Parathyroid adenoma (tissue), 2 donors: ENCODE data around the gene RTN4.

Source experiments
- H2AFZ ChIP-seq: fragments of 300-600 bp; sonication (generic); one replicate; pipeline ENCODE4 v1.7.0; 2017; ENCODE audit warnings: antibody characterized with exemption, mild to moderate bottlenecking
- H3K27ac ChIP-seq: fragments of 300-600 bp; sonication (generic); one replicate; pipeline ENCODE4 v1.7.0; 2017
- H3K27me3 ChIP-seq: fragments of 300-600 bp; sonication (generic); one replicate; pipeline ENCODE4 v1.7.0; 2017; ENCODE audit warnings: low read length; ENCODE audit not compliant: control insufficient read depth, insufficient read depth
- H3K36me3 ChIP-seq: fragments of 300-600 bp; sonication (generic); one replicate; pipeline ENCODE4 v1.7.0; 2017; ENCODE audit warnings: low read length; ENCODE audit not compliant: control insufficient read depth, insufficient read depth
- H3K4me1 ChIP-seq: fragments of 300-600 bp; sonication (generic); one replicate; pipeline ENCODE4 v1.7.0; 2017; ENCODE audit warnings: control low read depth
- H3K4me2 ChIP-seq: fragments of 300-600 bp; sonication (generic); one replicate; pipeline ENCODE4 v1.7.0; 2017; ENCODE audit warnings: low read length
- H3K4me3 ChIP-seq: fragments of 300-600 bp; sonication (generic); one replicate; pipeline ENCODE4 v1.7.0; 2017; ENCODE audit warnings: low read depth, low read length
- H3K79me2 ChIP-seq: fragments of 300-600 bp; sonication (generic); one replicate; pipeline ENCODE4 v1.7.0; 2017; ENCODE audit warnings: control low read depth
- H3K9ac ChIP-seq: fragments of 300-600 bp; sonication (generic); one replicate; pipeline ENCODE4 v1.7.0; 2017; ENCODE audit warnings: mild to moderate bottlenecking
- H3K9me3 ChIP-seq: fragments of 300-600 bp; sonication (generic); one replicate; pipeline ENCODE4 v1.7.0; 2017; ENCODE audit warnings: low read length; ENCODE audit not compliant: control insufficient read depth
- TF ChIP-seq, protein P1 (sequence below): fragments of 300-600 bp; sonication (generic); IDR thresholded peaks from one replicate; pipeline ENCODE4 v1.7.0; 2017; ENCODE audit warnings: antibody characterized with exemption, mild to moderate bottlenecking
- donor health status: primary hyperparathyroidism.

The RTN4 gene

DNA sequence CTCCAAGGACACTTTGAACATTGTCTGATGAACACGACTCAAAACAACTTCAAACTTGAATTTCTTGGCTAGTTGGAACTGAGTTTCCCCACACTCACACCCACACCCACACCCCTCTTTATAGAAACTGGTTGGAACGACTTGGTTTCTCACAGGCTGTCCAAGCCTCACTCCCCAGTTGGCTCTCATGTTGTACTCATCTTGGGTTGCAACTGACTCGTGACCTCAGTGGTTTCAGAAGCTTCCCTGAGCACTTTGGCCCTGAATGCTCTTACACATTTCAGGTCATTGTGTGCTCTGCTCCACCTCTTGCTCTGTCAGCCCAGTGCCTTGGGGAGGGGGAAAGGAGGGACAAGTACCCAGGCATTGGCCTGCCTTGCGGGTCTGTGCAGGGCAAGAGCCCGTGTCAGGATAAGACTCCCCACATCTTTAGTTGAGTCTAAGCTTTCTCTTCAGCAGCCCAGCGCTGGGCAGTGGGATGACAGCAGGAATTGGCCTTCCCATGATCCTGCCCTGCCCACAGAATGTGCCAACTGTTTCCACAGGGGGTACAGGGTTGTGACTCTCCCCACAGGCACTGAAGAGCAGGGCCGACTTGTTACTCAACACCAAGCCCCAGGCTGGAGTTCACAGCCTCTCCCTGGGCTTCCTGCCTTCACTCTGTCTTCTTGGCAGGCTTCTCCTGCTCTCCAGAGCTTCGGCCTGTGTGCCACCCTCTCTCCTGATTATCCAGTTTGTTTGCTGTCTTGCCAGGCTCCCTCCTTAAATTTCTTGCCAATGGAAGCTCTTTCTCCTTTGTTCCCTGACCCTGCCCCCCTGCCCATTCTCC, 104.6 kb downstream of the RTN4 start:
- Histone ChIP-seq H3K27me3 (no peaks in the 10 kb centered on the region), H2AFZ (no peak overlapping the region), H3K4me1 (no peaks in the 10 kb centered on the region), H3K27ac (no peak overlapping the region), H3K9ac (no peak overlapping the region), H3K79me2 (no peaks in the 10 kb centered on the region), H3K36me3 (no peaks in the 10 kb centered on the region), H3K9me3 (no peaks in the 10 kb centered on the region), H3K4me3 (no peak overlapping the region), H3K4me2 (no peak overlapping the region)
- TF ChIP-seq, protein P1, sequence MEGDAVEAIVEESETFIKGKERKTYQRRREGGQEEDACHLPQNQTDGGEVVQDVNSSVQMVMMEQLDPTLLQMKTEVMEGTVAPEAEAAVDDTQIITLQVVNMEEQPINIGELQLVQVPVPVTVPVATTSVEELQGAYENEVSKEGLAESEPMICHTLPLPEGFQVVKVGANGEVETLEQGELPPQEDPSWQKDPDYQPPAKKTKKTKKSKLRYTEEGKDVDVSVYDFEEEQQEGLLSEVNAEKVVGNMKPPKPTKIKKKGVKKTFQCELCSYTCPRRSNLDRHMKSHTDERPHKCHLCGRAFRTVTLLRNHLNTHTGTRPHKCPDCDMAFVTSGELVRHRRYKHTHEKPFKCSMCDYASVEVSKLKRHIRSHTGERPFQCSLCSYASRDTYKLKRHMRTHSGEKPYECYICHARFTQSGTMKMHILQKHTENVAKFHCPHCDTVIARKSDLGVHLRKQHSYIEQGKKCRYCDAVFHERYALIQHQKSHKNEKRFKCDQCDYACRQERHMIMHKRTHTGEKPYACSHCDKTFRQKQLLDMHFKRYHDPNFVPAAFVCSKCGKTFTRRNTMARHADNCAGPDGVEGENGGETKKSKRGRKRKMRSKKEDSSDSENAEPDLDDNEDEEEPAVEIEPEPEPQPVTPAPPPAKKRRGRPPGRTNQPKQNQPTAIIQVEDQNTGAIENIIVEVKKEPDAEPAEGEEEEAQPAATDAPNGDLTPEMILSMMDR = no peak

- Histone ChIP-seq H3K9ac (no peak overlapping the region), H3K27me3 (no peaks in the 10 kb centered on the region), H3K36me3 (no peaks in the 10 kb centered on the region), H3K9me3 (no peaks in the 10 kb centered on the region), H3K4me2 (no peak overlapping the region), H3K27ac (no peak overlapping the region), H3K4me1 (no peaks in the 10 kb centered on the region), H3K4me3 (no peak overlapping the region), H2AFZ (no peak overlapping the region), H3K79me2 (no peaks in the 10 kb centered on the region)
- TF ChIP-seq, protein P1 = no peak
Observed at GRCh38 chr2:54944724-54945326, 105.4 kb downstream of the RTN4 start.

- Histone ChIP-seq H3K36me3 (no peaks in the 10 kb centered on the region), H3K27ac (no peak overlapping the region), H3K9me3 (no peaks in the 10 kb centered on the region), H3K9ac (no peak overlapping the region), H3K4me3 (no peak overlapping the region), H3K4me2 (no peak overlapping the region), H2AFZ (no peak overlapping the region), H3K4me1 (no peaks in the 10 kb centered on the region), H3K27me3 (no peaks in the 10 kb centered on the region), H3K79me2 (no peaks in the 10 kb centered on the region)
- TF ChIP-seq, protein P1 = no peak
Observed at GRCh38 chr2:54942373-54942772, 107.9 kb downstream of the RTN4 start.

DNA sequence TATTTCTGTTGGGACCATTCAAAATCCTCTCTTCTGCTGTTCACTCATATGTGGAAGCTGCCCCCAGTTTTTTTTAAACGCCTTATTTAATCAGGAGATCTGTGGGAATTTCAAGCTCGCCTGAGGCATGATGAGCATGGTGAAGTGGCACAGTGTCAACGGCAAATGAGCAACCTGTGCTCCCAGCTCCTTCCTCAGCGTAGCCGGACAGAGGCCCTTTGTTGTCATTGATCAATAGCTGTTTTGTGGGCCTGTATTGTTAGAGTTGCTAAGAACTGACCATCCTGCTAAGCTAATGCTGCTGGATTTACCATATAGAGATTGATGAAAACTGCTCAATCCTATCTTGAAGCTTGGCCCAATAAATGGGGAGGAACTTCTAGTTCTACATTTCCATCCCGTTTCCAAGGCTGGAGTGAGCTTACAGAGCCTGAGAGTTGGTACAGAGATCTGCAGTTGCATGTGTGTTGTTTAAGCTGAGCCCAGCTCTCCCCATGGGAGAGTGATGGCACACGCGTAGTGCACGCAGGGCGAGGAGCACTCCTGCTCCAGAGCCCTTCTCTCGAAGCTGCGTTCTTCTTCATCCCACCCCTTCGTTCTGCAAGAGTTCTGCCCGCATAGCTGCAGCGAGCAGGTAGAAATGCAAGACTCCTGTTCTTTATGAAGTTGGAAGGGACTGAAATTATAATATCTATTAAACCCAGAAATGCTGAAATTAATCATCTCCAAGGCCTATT, 108.8 kb downstream of the RTN4 start:
- Histone ChIP-seq H3K27me3 (no peaks in the 10 kb centered on the region), H3K9ac (no peak overlapping the region), H3K27ac (no peak overlapping the region), H3K4me1 (no peaks in the 10 kb centered on the region), H3K4me3 (no peak overlapping the region), H3K9me3 (no peaks in the 10 kb centered on the region), H3K79me2 (no peaks in the 10 kb centered on the region), H3K36me3 (no peaks in the 10 kb centered on the region), H3K4me2 (no peak overlapping the region), H2AFZ (no peak overlapping the region)
- TF ChIP-seq, protein P1 = no peak
